ENCODE measurements around the gene TEAD4.

Gene TEAD4

GRCh38 chr12:2936301-2936700, 22.9 kb upstream of the TEAD4 start:
- no peak overlapping the region for H3K4me3 ChIP-seq (ENCODE audit: low read depth in 1 of 2, low read length in 2 of 2)
- 0 out of 2 replicates have a peak, but pooled peaks cover 4% of the 10 kb centered on the region for H4K20me1 ChIP-seq (ENCODE audit: insufficient read depth, low read length)
- H3K27ac ChIP-seq (ENCODE audit: low read length): no peak overlapping the region
- H2AFZ ChIP-seq (ENCODE audit: low read depth, low read length): no peak overlapping the region
- H3K79me2 ChIP-seq (ENCODE audit: insufficient read depth, low read length): no peaks in the 10 kb centered on the region
- no peak overlapping the region for H3K4me2 ChIP-seq (ENCODE audit: insufficient read depth, low read length)
- H3K9me3 ChIP-seq (ENCODE audit: insufficient read depth, low read length, severe bottlenecking): no peaks in the 10 kb centered on the region
- no peak overlapping the region for H3K9ac ChIP-seq (ENCODE audit: low read depth, low read length)
- no peaks in the 10 kb centered on the region for H3K4me1 ChIP-seq (ENCODE audit: insufficient read depth, low read length)
- no peak for ATAC-seq (ENCODE audit: insufficient read depth, low read depth)
- no peak for DNase-seq
- H3K36me3 ChIP-seq (ENCODE audit: insufficient read depth, low read length): peaks cover 61% of the 10 kb centered on the region
- TF ChIP-seq EZH2 (IDR thresholded peaks at IDR 0.05; ENCODE audit: borderline replicate concordance, low read depth, low read length, severe bottlenecking): no peak
- TF ChIP-seq, protein P1, sequence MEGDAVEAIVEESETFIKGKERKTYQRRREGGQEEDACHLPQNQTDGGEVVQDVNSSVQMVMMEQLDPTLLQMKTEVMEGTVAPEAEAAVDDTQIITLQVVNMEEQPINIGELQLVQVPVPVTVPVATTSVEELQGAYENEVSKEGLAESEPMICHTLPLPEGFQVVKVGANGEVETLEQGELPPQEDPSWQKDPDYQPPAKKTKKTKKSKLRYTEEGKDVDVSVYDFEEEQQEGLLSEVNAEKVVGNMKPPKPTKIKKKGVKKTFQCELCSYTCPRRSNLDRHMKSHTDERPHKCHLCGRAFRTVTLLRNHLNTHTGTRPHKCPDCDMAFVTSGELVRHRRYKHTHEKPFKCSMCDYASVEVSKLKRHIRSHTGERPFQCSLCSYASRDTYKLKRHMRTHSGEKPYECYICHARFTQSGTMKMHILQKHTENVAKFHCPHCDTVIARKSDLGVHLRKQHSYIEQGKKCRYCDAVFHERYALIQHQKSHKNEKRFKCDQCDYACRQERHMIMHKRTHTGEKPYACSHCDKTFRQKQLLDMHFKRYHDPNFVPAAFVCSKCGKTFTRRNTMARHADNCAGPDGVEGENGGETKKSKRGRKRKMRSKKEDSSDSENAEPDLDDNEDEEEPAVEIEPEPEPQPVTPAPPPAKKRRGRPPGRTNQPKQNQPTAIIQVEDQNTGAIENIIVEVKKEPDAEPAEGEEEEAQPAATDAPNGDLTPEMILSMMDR (IDR thresholded peaks at IDR 0.05; ENCODE audit: borderline replicate concordance, extremely low read depth, low read length, poor library complexity, severe bottlenecking): no peak
- H3K27me3 ChIP-seq (ENCODE audit: insufficient read depth, low read length, poor library complexity): no peaks in the 10 kb centered on the region

- H3K9ac ChIP-seq (ENCODE audit: low read depth, low read length): no peak overlapping the region
- no peaks in the 10 kb centered on the region for H3K27me3 ChIP-seq (ENCODE audit: insufficient read depth, low read length, poor library complexity)
- 0 out of 2 replicates have a peak, but pooled peaks cover 4% of the 10 kb centered on the region for H4K20me1 ChIP-seq (ENCODE audit: insufficient read depth, low read length)
- H3K36me3 ChIP-seq (ENCODE audit: insufficient read depth, low read length): peaks cover 52% of the 10 kb centered on the region
- H3K9me3 ChIP-seq (ENCODE audit: insufficient read depth, low read length, severe bottlenecking): no peaks in the 10 kb centered on the region
- TF ChIP-seq, protein P1 (IDR thresholded peaks at IDR 0.05; ENCODE audit: borderline replicate concordance, extremely low read depth, low read length, poor library complexity, severe bottlenecking): no peak
- no peak for TF ChIP-seq EZH2 (IDR thresholded peaks at IDR 0.05; ENCODE audit: borderline replicate concordance, low read depth, low read length, severe bottlenecking)
- ATAC-seq (ENCODE audit: insufficient read depth, low read depth): no peak
- H3K4me2 ChIP-seq (ENCODE audit: insufficient read depth, low read length): no peak overlapping the region
- no peaks in the 10 kb centered on the region for H3K4me1 ChIP-seq (ENCODE audit: insufficient read depth, low read length)
- no peaks in the 10 kb centered on the region for H3K79me2 ChIP-seq (ENCODE audit: insufficient read depth, low read length)
- DNase-seq: no peak
- H2AFZ ChIP-seq (ENCODE audit: low read depth, low read length): no peak overlapping the region
- H3K27ac ChIP-seq (ENCODE audit: low read length): no peak overlapping the region
- no peak overlapping the region for H3K4me3 ChIP-seq (ENCODE audit: low read depth in 1 of 2, low read length in 2 of 2)
These were observed 21.7 kb upstream of the TEAD4 start for GRCh38 chr12:2937500-2937899.

- no peak for ATAC-seq (ENCODE audit: insufficient read depth, low read depth)
- H3K4me2 ChIP-seq (ENCODE audit: insufficient read depth, low read length): no peak overlapping the region
- no peak overlapping the region for H3K4me3 ChIP-seq (ENCODE audit: low read depth in 1 of 2, low read length in 2 of 2)
- no peak for DNase-seq
- no peak overlapping the region for H3K9ac ChIP-seq (ENCODE audit: low read depth, low read length)
- H3K79me2 ChIP-seq (ENCODE audit: insufficient read depth, low read length): no peaks in the 10 kb centered on the region
- TF ChIP-seq EZH2 (IDR thresholded peaks at IDR 0.05; ENCODE audit: borderline replicate concordance, low read depth, low read length, severe bottlenecking): no peak
- TF ChIP-seq, protein P1 (IDR thresholded peaks at IDR 0.05; ENCODE audit: borderline replicate concordance, extremely low read depth, low read length, poor library complexity, severe bottlenecking): no peak
- no peaks in the 10 kb centered on the region for H3K9me3 ChIP-seq (ENCODE audit: insufficient read depth, low read length, severe bottlenecking)
- H3K4me1 ChIP-seq (ENCODE audit: insufficient read depth, low read length): no peaks in the 10 kb centered on the region
- H3K27me3 ChIP-seq (ENCODE audit: insufficient read depth, low read length, poor library complexity): no peaks in the 10 kb centered on the region
- no peak overlapping the region for H3K27ac ChIP-seq (ENCODE audit: low read length)
- H2AFZ ChIP-seq (ENCODE audit: low read depth, low read length): no peak overlapping the region
- H3K36me3 ChIP-seq (ENCODE audit: insufficient read depth, low read length): peaks cover 42% of the 10 kb centered on the region
- 0 out of 2 replicates have a peak, but pooled peaks cover 4% of the 10 kb centered on the region for H4K20me1 ChIP-seq (ENCODE audit: insufficient read depth, low read length)
These were observed 20.0 kb upstream of the TEAD4 start for GRCh38 chr12:2939191-2939590.

DNA sequence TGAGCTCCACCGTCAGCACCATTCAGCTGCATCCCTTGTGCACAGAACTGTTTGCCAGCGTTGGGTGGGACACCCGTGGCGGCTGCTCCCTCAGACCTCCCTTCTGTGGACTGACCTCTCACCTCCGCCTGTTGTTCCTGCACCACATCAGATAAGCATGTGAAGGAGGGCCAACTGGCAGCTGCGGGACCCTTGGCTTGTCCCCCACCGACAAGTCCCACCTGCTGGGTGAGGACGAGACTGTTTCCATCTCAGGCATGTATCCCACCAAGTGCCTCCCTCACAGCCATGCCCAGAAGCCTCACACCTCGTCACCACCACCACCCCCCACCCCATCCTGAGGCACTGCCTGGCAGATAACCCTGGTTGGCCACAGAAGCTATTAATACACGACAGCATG, 18.6 kb upstream of the TEAD4 start:
- H3K27me3 ChIP-seq (ENCODE audit: insufficient read depth, low read length, poor library complexity): no peaks in the 10 kb centered on the region
- H3K9ac ChIP-seq (ENCODE audit: low read depth, low read length): no peak overlapping the region
- no peaks in the 10 kb centered on the region for H3K9me3 ChIP-seq (ENCODE audit: insufficient read depth, low read length, severe bottlenecking)
- no peak for TF ChIP-seq EZH2 (IDR thresholded peaks at IDR 0.05; ENCODE audit: borderline replicate concordance, low read depth, low read length, severe bottlenecking)
- TF ChIP-seq, protein P1 (IDR thresholded peaks at IDR 0.05; ENCODE audit: borderline replicate concordance, extremely low read depth, low read length, poor library complexity, severe bottlenecking): no peak
- DNase-seq: no peak
- 0 out of 2 replicates have a peak, but pooled peaks cover 4% of the 10 kb centered on the region for H4K20me1 ChIP-seq (ENCODE audit: insufficient read depth, low read length)
- peaks cover 30% of the 10 kb centered on the region for H3K36me3 ChIP-seq (ENCODE audit: insufficient read depth, low read length)
- H3K4me3 ChIP-seq (ENCODE audit: low read depth in 1 of 2, low read length in 2 of 2): no peak overlapping the region
- H3K27ac ChIP-seq (ENCODE audit: low read length): no peak overlapping the region
- ATAC-seq (ENCODE audit: insufficient read depth, low read depth): no peak
- H3K79me2 ChIP-seq (ENCODE audit: insufficient read depth, low read length): no peaks in the 10 kb centered on the region
- no peaks in the 10 kb centered on the region for H3K4me1 ChIP-seq (ENCODE audit: insufficient read depth, low read length)
- H3K4me2 ChIP-seq (ENCODE audit: insufficient read depth, low read length): no peak overlapping the region
- no peak overlapping the region for H2AFZ ChIP-seq (ENCODE audit: low read depth, low read length)
